Astrocyte of the cerebellum (primary cell): ENCODE data around the gene TNXB.
A peak's percentile ranks its signal among the peaks of the same experiment; 100 is the strongest.

Experiments used
- DNase-seq: peaks from one replicate; pipeline ENCODE4 v3.0.0-alpha.2; 2011; ENCODE audit warnings: low read depth
- H3K4me3 ChIP-seq: 2 replicates; pipeline ENCODE4 v1.5.1; 2011; ENCODE audit warnings: mild to moderate bottlenecking, low read depth, low read length, moderate library complexity
- CTCF ChIP-seq: IDR thresholded peaks from 2 replicates; pipeline ENCODE4 v1.5.1; 2012; ENCODE audit warnings: low read length, low read depth, moderate library complexity, mild to moderate bottlenecking; ENCODE audit errors: missing control alignments
- in situ Hi-C: cut with HindIII; loops from 2 replicates; pipeline ENCODE4 v1.10.0; 2017; ENCODE audit warnings: low sequenced_read_pairs

The TNXB gene

GRCh38 chr6:32079566-32080290 is 29.4 kb downstream of the TNXB start:
- TF ChIP-seq CTCF: no peak
- in situ Hi-C loops: no loop called here
- no peak overlapping the region for H3K4me3 ChIP-seq
- no peak for DNase-seq

GRCh38 chr6:32076321-32076809 is 32.8 kb downstream of the TNXB start:
- peak; percentile 73 for DNase-seq
- H3K4me3 ChIP-seq: no peak overlapping the region
- no peak for TF ChIP-seq CTCF
- in situ Hi-C loops: no loop called here

GRCh38 chr6:32075781-32076180 is 33.4 kb downstream of the TNXB start:
- in situ Hi-C loops: no loop called here
- no peak for TF ChIP-seq CTCF
- H3K4me3 ChIP-seq: no peak overlapping the region
- DNase-seq: no peak

GRCh38 chr6:32074996-32075532 is 34.1 kb downstream of the TNXB start:
- H3K4me3 ChIP-seq: no peak overlapping the region
- no peak for DNase-seq
- in situ Hi-C loops: no loop called here
- no peak for TF ChIP-seq CTCF

GRCh38 chr6:32073613-32074012 is 35.5 kb downstream of the TNXB start:
- no peak for DNase-seq
- TF ChIP-seq CTCF: no peak
- in situ Hi-C loops: no loop called here
- H3K4me3 ChIP-seq: no peak overlapping the region

- TF ChIP-seq CTCF: no peak
- DNase-seq: no peak
- no peak overlapping the region for H3K4me3 ChIP-seq
- in situ Hi-C loops: no loop called here
These were observed 36.0 kb downstream of the TNXB start for GRCh38 chr6:32073101-32073500.
